Activated gamma-delta T cell treated with Interleukin-2 at 50 U/mL for 16 hours (primary cell): ENCODE measurements around the gene CLCA4.

Experiments
- DNase-seq: peaks from one replicate; pipeline ENCODE4 v3.0.0-alpha.2; 2020

The CLCA4 gene

GRCh38 chr1:86546787-86547221 lies at the start of gene CLCA4:
Gene CLCA4, plus strand, starts transcription at chr1:86547078. Its CDS starts 42 bp downstream, at chr1:86547120.
- DNase-seq, result no peak

GRCh38 chr1:86498281-86498680 lies 48.6 kb upstream of the CLCA4 start:
- no peak for DNase-seq

- no peak for DNase-seq
These were observed 46.8 kb upstream of the CLCA4 start for GRCh38 chr1:86499987-86500593.

- DNase-seq, result no peak
These were observed 46.2 kb upstream of the CLCA4 start for GRCh38 chr1:86500714-86501113.

- peak; percentile 27 for DNase-seq
These were observed 44.7 kb upstream of the CLCA4 start for GRCh38 chr1:86502125-86502646.

GRCh38 chr1:86502721-86503405 lies 44.0 kb upstream of the CLCA4 start:
- no peak for DNase-seq

- no peak for DNase-seq
These were observed 43.3 kb upstream of the CLCA4 start for GRCh38 chr1:86503406-86504136.

GRCh38 chr1:86504137-86504479 lies 42.8 kb upstream of the CLCA4 start:
- DNase-seq, result no peak

GRCh38 chr1:86504895-86505563 lies 41.8 kb upstream of the CLCA4 start:
- DNase-seq, result no peak

GRCh38 chr1:86505564-86505902 lies 41.3 kb upstream of the CLCA4 start:
- no peak for DNase-seq

- DNase-seq, result peak; percentile 16
These were observed 38.8 kb upstream of the CLCA4 start for GRCh38 chr1:86507935-86508582.

- no peak for DNase-seq
These were observed 38.3 kb upstream of the CLCA4 start for GRCh38 chr1:86508583-86508969.

- no peak for DNase-seq
These were observed 31.3 kb upstream of the CLCA4 start for GRCh38 chr1:86515597-86515996.

GRCh38 chr1:86516335-86516734 lies 30.5 kb upstream of the CLCA4 start:
- no peak for DNase-seq

GRCh38 chr1:86517336-86517735 lies 29.5 kb upstream of the CLCA4 start:
- no peak for DNase-seq

- no peak for DNase-seq
These were observed 25.9 kb upstream of the CLCA4 start for GRCh38 chr1:86520789-86521521.

GRCh38 chr1:86521522-86521891 lies 25.4 kb upstream of the CLCA4 start:
- no peak for DNase-seq

GRCh38 chr1:86522240-86522639 lies 24.6 kb upstream of the CLCA4 start:
- DNase-seq, result no peak

GRCh38 chr1:86523670-86524354 lies 23.1 kb upstream of the CLCA4 start:
- no peak for DNase-seq

GRCh38 chr1:86527306-86527705 lies 19.6 kb upstream of the CLCA4 start:
- DNase-seq, result no peak

GRCh38 chr1:86530211-86530845 lies 16.6 kb upstream of the CLCA4 start:
- DNase-seq, result no peak
